ENCODE results near the gene NPEPPS. TPM values are rescaled to one million over a fixed set of nuclear protein-coding genes. Genes with fewer than 3 reads are reported as not detected.

NPEPPS gene
- total and polyA plus RNA-seq, 2 donors (not counting 3 experiments of a cell fraction or from before 2014, with no cell fraction given), result 69.2 to 102 TPM

GRCh38 chr17:47622180-47622549 lies 91.3 kb downstream of the NPEPPS start:
- H3K79me2 ChIP-seq (ENCODE audit: control insufficient read depth, insufficient read depth, low read length), result no peaks in the 10 kb centered on the region
- H3K4me3 ChIP-seq (replicated peaks in 1 of 3; ENCODE audit: insufficient read depth in 1 of 3, low read depth in 1 of 3, low read length in 3 of 3), result peak overlapping the region in 1 of 3 experiments; percentile 23
- H3K36me3 ChIP-seq (ENCODE audit: control insufficient read depth in 2 of 2, extremely low read depth in 1 of 2, insufficient read depth in 2 of 2, low read length in 2 of 2), result peaks cover 9 to 17% of the 10 kb centered on the region in 2 experiments
- no peak overlapping the region for H2AFZ ChIP-seq (ENCODE audit: low read depth, low read length)
- BruUV-seq (replicated peaks), result no TSS peak
- H3K9me1 ChIP-seq (replicated peaks; ENCODE audit: control insufficient read depth, extremely low read depth, insufficient read depth, low read length), result no peaks in the 10 kb centered on the region
- no peaks in the 10 kb centered on the region for H3K9me3 ChIP-seq (replicated peaks; ENCODE audit: control insufficient read depth, insufficient read depth, low read length)
- no peaks in the 10 kb centered on the region for H3K27me3 ChIP-seq (ENCODE audit: control insufficient read depth in 2 of 2, insufficient read depth in 2 of 2, low read length in 2 of 2)
- CTCF ChIA-PET, result interaction anchor here (0.7 to 2.6 kb wide), 6 partner anchors 18 to 122 kb away, joined by 3 to 7 read pairs (median 4); partner anchors contain the start of gene KPNB1
- no peaks in the 10 kb centered on the region for H4K20me1 ChIP-seq (replicated peaks; ENCODE audit: control insufficient read depth, extremely low read depth, insufficient read depth, low read length)
- POLR2A ChIA-PET, result no interaction called here
- peak overlapping the region; percentile 61 for H3K27ac ChIP-seq (ENCODE audit: insufficient read depth, low read depth, low read length)
- no peak for TF ChIP-seq JUN (IDR thresholded peaks at IDR 0.05; ENCODE audit: borderline replicate concordance, insufficient read depth, insufficient read length, low read depth)
- no peak for TF ChIP-seq GATA2 (IDR thresholded peaks at IDR 0.05; ENCODE audit: insufficient read depth, insufficient read length, low read depth, low read length)
- TF ChIP-seq CTCF (IDR thresholded peaks at IDR 0.05; ENCODE audit: extremely low read depth in 1 of 2, insufficient read depth in 1 of 2, low read depth in 1 of 2, low read length in 2 of 2), result no peak
- H3K4me1 ChIP-seq (ENCODE audit: control insufficient read depth, extremely low read depth, insufficient read depth, low read length), result peaks cover 23% of the 10 kb centered on the region
- dilution Hi-C loops (cut with MboI; ENCODE audit: extremely low pct_ligation_motif_present, low sequenced_read_pairs), result no loop called here
- DNase-seq (ENCODE audit: low read depth, low spot score) (peak; percentile 30), FAIRE-seq (no peak)
- H3K4me2 ChIP-seq (ENCODE audit: insufficient read depth, low read length), result peak overlapping the region; percentile 75
- H3K9ac ChIP-seq (replicated peaks; ENCODE audit: extremely low read depth, insufficient read depth, low read length), result peak overlapping the region; percentile 25
- intact Hi-C loops (cut with micrococcal nuclease), result no loop called here

GRCh38 chr17:47624727-47625068 lies 93.8 kb downstream of the NPEPPS start:
- CTCF ChIA-PET, result interaction anchor here (1.7 kb wide), 1 partner anchor 9 kb away, joined by 8 read pairs; no protein-coding TSS in a partner anchor
- Histone ChIP-seq H3K4me2 (ENCODE audit: insufficient read depth, low read length) (no peak overlapping the region), H3K9me3 (replicated peaks; ENCODE audit: control insufficient read depth, insufficient read depth, low read length) (no peaks in the 10 kb centered on the region), H3K9me1 (replicated peaks; ENCODE audit: control insufficient read depth, extremely low read depth, insufficient read depth, low read length) (no peaks in the 10 kb centered on the region), H3K79me2 (ENCODE audit: control insufficient read depth, insufficient read depth, low read length) (no peaks in the 10 kb centered on the region), H3K27ac (ENCODE audit: insufficient read depth, low read depth, low read length) (no peak overlapping the region), H3K4me3 (replicated peaks in 1 of 3; ENCODE audit: insufficient read depth in 1 of 3, low read depth in 1 of 3, low read length in 3 of 3) (no peak overlapping the region), H3K27me3 (ENCODE audit: control insufficient read depth in 2 of 2, insufficient read depth in 2 of 2, low read length in 2 of 2) (no peaks in the 10 kb centered on the region), H4K20me1 (replicated peaks; ENCODE audit: control insufficient read depth, extremely low read depth, insufficient read depth, low read length) (no peaks in the 10 kb centered on the region), H3K4me1 (ENCODE audit: control insufficient read depth, extremely low read depth, insufficient read depth, low read length) (peaks cover 23% of the 10 kb centered on the region), H2AFZ (ENCODE audit: low read depth, low read length) (no peak overlapping the region), H3K9ac (replicated peaks; ENCODE audit: extremely low read depth, insufficient read depth, low read length) (no peak overlapping the region), H3K36me3 (ENCODE audit: control insufficient read depth in 2 of 2, extremely low read depth in 1 of 2, insufficient read depth in 2 of 2, low read length in 2 of 2) (peaks cover 5 to 6% of the 10 kb centered on the region in 2 experiments)
- dilution Hi-C loops (cut with MboI; ENCODE audit: extremely low pct_ligation_motif_present, low sequenced_read_pairs) (no loop called here), intact Hi-C loops (cut with micrococcal nuclease) (no loop called here)
- BruUV-seq (replicated peaks), result no TSS peak
- no peak for DNase-seq (ENCODE audit: low read depth, low spot score)
- FAIRE-seq, result no peak
- no peak for TF ChIP-seq FOS (IDR thresholded peaks at IDR 0.05; ENCODE audit: borderline replicate concordance, insufficient read depth, low read length)
- no peak for TF ChIP-seq POLR2AphosphoS5 (IDR thresholded peaks at IDR 0.05; ENCODE audit: insufficient read depth, low read depth, low read length)
- TF ChIP-seq GATA2 (IDR thresholded peaks at IDR 0.05; ENCODE audit: insufficient read depth, insufficient read length, low read depth, low read length), result no peak
- no peak for TF ChIP-seq POLR2A (IDR thresholded peaks at IDR 0.05; ENCODE audit: low read depth, low read length)
- no peak for TF ChIP-seq EZH2 (IDR thresholded peaks at IDR 0.05; ENCODE audit: borderline replicate concordance, low read depth, low read length, severe bottlenecking)
- TF ChIP-seq, protein P1, sequence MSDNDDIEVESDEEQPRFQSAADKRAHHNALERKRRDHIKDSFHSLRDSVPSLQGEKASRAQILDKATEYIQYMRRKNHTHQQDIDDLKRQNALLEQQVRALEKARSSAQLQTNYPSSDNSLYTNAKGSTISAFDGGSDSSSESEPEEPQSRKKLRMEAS (IDR thresholded peaks at IDR 0.05; ENCODE audit: insufficient read depth, insufficient read length), result no peak
- TF ChIP-seq JUN (IDR thresholded peaks at IDR 0.05; ENCODE audit: borderline replicate concordance, insufficient read depth, insufficient read length, low read depth), result no peak
- POLR2A ChIA-PET, result interaction anchor here (0.6 to 1.8 kb wide), 2 partner anchors 24 to 361 kb away, joined by 4 to 8 read pairs; partner anchors contain the start of gene KPNB1

All from endothelial cell of umbilical vein (primary cell).